AG10803 (cell line): ENCODE data around the gene GPC5.

Source experiments
- DNase-seq: peaks from one replicate; pipeline ENCODE4 v3.0.0; 2010; ENCODE audit warnings: low read depth
- H3K4me3 ChIP-seq: 2 replicates; pipeline ENCODE4 v1.5.1; 2011; ENCODE audit warnings: mild to moderate bottlenecking, low read length, control low read depth
- TF ChIP-seq, protein P1 (sequence below): conservative IDR thresholded peaks from 2 replicates; pipeline ENCODE4 v1.5.1; 2011; ENCODE audit warnings: mild to moderate bottlenecking, low read length, control low read depth, inconsistent platforms

GPC5 gene

DNA sequence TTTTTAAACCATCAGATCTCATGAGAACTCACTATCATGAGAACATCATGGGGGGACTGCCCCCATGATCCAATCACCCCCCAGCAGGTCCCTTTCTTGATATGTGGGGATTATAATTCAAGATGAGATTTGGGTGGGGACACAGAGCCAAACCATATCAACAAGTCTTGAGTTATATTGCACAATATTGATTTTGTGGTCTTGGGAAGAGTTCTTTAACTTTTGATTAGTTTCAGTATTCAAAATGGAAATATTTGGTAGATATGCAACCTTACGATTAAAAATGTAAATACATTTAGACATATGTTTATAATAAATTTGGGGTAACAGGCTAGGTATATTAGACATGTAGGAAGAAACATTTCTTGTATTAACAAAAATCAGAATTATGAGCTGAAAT, 188.2 kb downstream of the GPC5 start:
- DNase-seq = no peak
- TF ChIP-seq, protein P1, sequence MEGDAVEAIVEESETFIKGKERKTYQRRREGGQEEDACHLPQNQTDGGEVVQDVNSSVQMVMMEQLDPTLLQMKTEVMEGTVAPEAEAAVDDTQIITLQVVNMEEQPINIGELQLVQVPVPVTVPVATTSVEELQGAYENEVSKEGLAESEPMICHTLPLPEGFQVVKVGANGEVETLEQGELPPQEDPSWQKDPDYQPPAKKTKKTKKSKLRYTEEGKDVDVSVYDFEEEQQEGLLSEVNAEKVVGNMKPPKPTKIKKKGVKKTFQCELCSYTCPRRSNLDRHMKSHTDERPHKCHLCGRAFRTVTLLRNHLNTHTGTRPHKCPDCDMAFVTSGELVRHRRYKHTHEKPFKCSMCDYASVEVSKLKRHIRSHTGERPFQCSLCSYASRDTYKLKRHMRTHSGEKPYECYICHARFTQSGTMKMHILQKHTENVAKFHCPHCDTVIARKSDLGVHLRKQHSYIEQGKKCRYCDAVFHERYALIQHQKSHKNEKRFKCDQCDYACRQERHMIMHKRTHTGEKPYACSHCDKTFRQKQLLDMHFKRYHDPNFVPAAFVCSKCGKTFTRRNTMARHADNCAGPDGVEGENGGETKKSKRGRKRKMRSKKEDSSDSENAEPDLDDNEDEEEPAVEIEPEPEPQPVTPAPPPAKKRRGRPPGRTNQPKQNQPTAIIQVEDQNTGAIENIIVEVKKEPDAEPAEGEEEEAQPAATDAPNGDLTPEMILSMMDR = no peak
- H3K4me3 ChIP-seq = no peak overlapping the region

- TF ChIP-seq, protein P1 = no peak
- no peak overlapping the region for H3K4me3 ChIP-seq
- DNase-seq = no peak
Observed at GRCh38 chr13:91588541-91588940, 190.1 kb downstream of the GPC5 start.

DNA sequence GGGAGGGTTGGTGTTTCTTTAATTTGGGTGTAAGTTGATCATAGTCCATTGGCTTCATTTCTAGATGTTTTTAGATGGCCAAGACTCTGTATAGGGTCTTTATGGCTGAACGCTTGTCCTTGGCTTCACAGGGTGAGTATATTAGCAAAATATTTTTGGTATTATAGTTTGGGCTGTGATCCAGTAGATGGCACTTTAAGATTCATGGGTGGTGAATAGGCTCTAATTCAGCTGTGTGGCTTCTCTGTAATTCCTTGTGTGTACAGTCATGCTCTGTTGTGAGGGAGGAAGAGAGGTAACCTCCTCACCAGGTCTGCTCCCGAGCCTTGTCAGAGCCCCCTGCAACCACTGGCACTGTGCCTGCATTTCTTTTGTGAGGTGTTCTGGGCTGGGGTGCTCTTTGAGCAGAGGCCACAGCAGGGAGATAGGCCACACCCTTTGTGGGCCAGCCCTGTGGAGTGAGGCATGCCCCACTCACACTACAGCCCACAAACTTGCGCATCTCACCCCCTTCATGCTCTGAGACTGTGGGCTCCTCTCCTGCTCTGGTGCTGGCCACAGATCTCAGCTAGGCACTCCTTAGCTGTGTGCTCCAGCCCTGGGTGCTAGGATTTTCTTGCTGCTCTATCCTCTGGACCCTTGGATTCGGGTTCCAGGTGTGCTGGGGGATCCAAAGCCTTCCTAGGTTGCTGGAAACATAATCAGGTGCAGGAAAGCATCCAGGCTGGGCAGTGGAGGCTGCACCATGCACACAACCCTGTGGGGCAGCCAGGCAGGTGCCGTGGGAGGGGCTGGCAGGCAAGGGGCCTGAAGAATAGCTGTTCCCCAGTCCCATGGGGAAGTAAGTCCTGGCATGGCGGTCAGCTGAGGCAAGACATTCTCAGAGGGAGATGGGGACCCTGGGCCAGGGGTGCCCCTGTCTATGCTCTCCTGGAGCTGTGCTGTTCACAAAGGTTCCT, 193.9 kb downstream of the GPC5 start:
- TF ChIP-seq, protein P1 = no peak
- no peak for DNase-seq
- no peak overlapping the region for H3K4me3 ChIP-seq

- DNase-seq = no peak
- TF ChIP-seq, protein P1 = no peak
- no peak overlapping the region for H3K4me3 ChIP-seq
Observed at GRCh38 chr13:91593456-91593855, 195.0 kb downstream of the GPC5 start.

GRCh38 chr13:91594061-91594460, 195.6 kb downstream of the GPC5 start:
- TF ChIP-seq, protein P1 = no peak
- no peak overlapping the region for H3K4me3 ChIP-seq

DNA sequence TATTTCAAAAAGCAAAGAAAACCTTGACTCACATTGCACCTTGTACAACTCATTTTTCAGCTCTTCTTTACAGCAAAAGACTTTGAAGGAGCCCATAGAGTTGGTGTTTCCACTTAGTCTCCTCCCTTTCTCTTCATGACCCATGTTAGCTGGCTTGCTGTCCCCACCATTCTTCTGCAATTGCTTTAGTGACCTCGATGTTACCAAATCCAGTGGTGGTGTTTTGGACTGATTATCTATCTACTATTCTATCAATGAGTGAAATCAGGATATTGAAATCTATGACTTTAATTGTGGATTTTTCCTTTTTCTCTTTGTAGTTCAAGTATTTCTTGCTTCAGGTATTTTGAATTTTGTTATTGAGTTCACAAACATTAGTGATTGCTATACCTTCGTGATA, 197.3 kb downstream of the GPC5 start:
- TF ChIP-seq, protein P1 = no peak
- H3K4me3 ChIP-seq = no peak overlapping the region
- no peak for DNase-seq

More at GRCh38 chr13:91594061-91594460, 195.6 kb downstream of the GPC5 start:
- no peak for DNase-seq

- H3K4me3 ChIP-seq = no peak overlapping the region
- TF ChIP-seq, protein P1 = no peak
- DNase-seq = no peak
Observed at GRCh38 chr13:91596842-91597241, 198.4 kb downstream of the GPC5 start.
